Stomach (tissue), 4 donors: ENCODE data around the gene SPTLC1.

Source experiments
- EP300 ChIP-seq: sonication (generic); formaldehyde crosslinking; IDR thresholded peaks from one replicate; pipeline ENCODE4 v1.6.1; 2017; ENCODE audit warnings: antibody characterized with exemption
- POLR2A ChIP-seq, 4 donors: fragments of 450-650 bp; IDR thresholded peaks; one replicate each; pipeline ENCODE4 v1.6.1; 2016; ENCODE audit warnings: antibody characterized with exemption in 4 of 4, control low read depth in 2 of 4, mild to moderate bottlenecking in 1 of 4, moderate library complexity in 1 of 4
- POLR2AphosphoS5 ChIP-seq, 3 donors: sonication (generic); formaldehyde crosslinking; IDR thresholded peaks; one replicate each; pipeline ENCODE4 v1.6.1; 2016; ENCODE audit warnings: antibody characterized with exemption in 3 of 3
- TF ChIP-seq, protein P1 (sequence below), 7 experiments: fragments of 450-650 bp in 4 of 7; fragments of 200-600 bp in 3 of 7; sonication (generic) in 3 of 7; IDR thresholded peaks; one replicate each; pipeline ENCODE4 v1.5.1; 2016 to 2019; ENCODE audit warnings: antibody characterized with exemption in 7 of 7, control low read depth in 2 of 7, mild to moderate bottlenecking in 1 of 7

DNA sequence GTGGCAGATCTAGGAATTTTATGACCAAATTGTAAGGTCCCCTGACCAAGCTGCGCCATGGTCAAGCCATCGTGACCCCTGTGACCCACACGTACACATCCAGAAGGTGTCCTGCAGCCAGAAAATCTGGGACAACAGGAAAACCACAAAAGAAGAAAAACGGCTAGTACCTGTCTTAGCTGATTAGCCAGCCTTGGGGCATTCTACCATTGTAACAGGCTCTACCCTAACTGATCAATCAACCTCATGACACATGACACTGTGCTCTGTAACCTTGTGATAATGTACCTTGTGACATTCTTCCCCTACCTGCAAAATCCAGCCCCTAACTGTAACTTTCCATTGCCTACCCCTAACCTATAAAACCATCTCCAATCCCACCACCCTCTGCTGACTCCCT, 43.6 kb downstream of the SPTLC1 start:
- TF ChIP-seq, protein P1, sequence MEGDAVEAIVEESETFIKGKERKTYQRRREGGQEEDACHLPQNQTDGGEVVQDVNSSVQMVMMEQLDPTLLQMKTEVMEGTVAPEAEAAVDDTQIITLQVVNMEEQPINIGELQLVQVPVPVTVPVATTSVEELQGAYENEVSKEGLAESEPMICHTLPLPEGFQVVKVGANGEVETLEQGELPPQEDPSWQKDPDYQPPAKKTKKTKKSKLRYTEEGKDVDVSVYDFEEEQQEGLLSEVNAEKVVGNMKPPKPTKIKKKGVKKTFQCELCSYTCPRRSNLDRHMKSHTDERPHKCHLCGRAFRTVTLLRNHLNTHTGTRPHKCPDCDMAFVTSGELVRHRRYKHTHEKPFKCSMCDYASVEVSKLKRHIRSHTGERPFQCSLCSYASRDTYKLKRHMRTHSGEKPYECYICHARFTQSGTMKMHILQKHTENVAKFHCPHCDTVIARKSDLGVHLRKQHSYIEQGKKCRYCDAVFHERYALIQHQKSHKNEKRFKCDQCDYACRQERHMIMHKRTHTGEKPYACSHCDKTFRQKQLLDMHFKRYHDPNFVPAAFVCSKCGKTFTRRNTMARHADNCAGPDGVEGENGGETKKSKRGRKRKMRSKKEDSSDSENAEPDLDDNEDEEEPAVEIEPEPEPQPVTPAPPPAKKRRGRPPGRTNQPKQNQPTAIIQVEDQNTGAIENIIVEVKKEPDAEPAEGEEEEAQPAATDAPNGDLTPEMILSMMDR (IDR thresholded peaks at IDR 0.05) = no peak
- no peak for TF ChIP-seq POLR2A (IDR thresholded peaks at IDR 0.05)
- TF ChIP-seq EP300 = no peak
- TF ChIP-seq POLR2AphosphoS5 (IDR thresholded peaks at IDR 0.05) = no peak
